Measurements from ENCODE around the gene OR11G2.

DNA sequence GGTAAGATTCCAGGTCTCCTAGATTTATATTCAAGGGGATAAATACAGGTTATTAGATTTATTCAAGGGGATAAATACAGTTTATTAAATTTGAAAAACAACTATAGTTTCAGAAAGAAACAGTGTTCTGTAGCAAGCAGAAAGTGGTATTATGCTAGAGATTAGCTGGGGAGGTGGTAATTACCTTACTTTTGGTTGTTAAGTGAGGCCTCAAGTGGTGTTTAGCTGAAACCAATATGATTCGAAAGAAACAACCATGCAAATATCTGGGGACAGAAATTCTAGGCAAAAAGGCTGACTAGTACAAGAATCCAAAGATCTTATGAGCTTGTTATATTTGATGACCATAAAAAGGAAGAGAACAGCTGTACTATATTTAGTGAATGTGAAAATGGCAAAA, 45.9 kb upstream of the OR11G2 start:
- no peak for TF ChIP-seq CTCF (IDR thresholded peaks at IDR 0.05)
- no peak for TF ChIP-seq POLR2A (IDR thresholded peaks at IDR 0.05)
